Tibial artery (tissue), 4 donors: ENCODE results near the gene SGO2.

ENCODE experiments used
- DNase-seq, 2 donors: peaks; one replicate each; pipeline ENCODE4 v3.0.0-alpha.2; 2019
- H3K27ac ChIP-seq, 2 donors: fragments of 200-600 bp; sonication (generic) in 1 of 2; 1 replicate in 1 of 2; 2 replicates in 1 of 2; pipeline ENCODE4 v1.5.1; 2018 to 2019; ENCODE audit warnings: mild to moderate bottlenecking in 1 of 2
- H3K27me3 ChIP-seq, 2 donors: fragments of 200-600 bp; sonication (generic) in 1 of 2; one replicate each; pipeline versions ENCODE4 v1.5.1 to v1.6.0; 2016 to 2019
- H3K36me3 ChIP-seq, 3 donors: fragments of 200-600 bp; sonication (generic) in 2 of 3; one replicate each; pipeline ENCODE4 v1.5.1; 2016 to 2019; ENCODE audit warnings: mild to moderate bottlenecking in 2 of 3
- H3K4me1 ChIP-seq, 4 donors: fragments of 200-600 bp; sonication (generic) in 2 of 4; 1 replicate in 3 of 4; 2 replicates in 1 of 4; pipeline ENCODE4 v1.5.1; 2016 to 2019
- H3K4me3 ChIP-seq, 2 donors: fragments of 200-600 bp; sonication (generic) in 1 of 2; 1 replicate in 1 of 2; 2 replicates in 1 of 2; pipeline ENCODE4 v1.5.1; 2018 to 2019; ENCODE audit warnings: mild to moderate bottlenecking in 2 of 2
- H3K9me3 ChIP-seq, 3 donors: fragments of 200-600 bp; sonication (generic) in 1 of 3; one replicate each; pipeline ENCODE4 v1.5.1; 2016 to 2019
- intact Hi-C: fragments of 100-400 bp; cut with DNase I; formaldehyde crosslinking; loops from one replicate; pipeline ENCODE4 v1.15.0; 2023; ENCODE audit warnings: low total_unique reads
- TF ChIP-seq, protein P1 (sequence below), 2 experiments: fragments of 200-600 bp in 1 of 2; fragments of 450-650 bp in 1 of 2; IDR thresholded peaks; one replicate each; pipeline ENCODE4 v1.5.1; 2017 to 2019; ENCODE audit warnings: antibody characterized with exemption in 2 of 2, mild to moderate bottlenecking in 1 of 2, moderate library complexity in 1 of 2

The SGO2 gene

GRCh38 chr2:200622106-200622505 is 96.1 kb downstream of the SGO2 start:
- Histone ChIP-seq H3K9me3 (no peaks in the 10 kb centered on the region), H3K27ac (no peak overlapping the region), H3K4me3 (no peak overlapping the region), H3K36me3 (peaks cover 0 to 29% (median 0%) of the 10 kb centered on the region in 3 donors), H3K27me3 (no peaks in the 10 kb centered on the region), H3K4me1 (no peaks in the 10 kb centered on the region)
- TF ChIP-seq, protein P1, sequence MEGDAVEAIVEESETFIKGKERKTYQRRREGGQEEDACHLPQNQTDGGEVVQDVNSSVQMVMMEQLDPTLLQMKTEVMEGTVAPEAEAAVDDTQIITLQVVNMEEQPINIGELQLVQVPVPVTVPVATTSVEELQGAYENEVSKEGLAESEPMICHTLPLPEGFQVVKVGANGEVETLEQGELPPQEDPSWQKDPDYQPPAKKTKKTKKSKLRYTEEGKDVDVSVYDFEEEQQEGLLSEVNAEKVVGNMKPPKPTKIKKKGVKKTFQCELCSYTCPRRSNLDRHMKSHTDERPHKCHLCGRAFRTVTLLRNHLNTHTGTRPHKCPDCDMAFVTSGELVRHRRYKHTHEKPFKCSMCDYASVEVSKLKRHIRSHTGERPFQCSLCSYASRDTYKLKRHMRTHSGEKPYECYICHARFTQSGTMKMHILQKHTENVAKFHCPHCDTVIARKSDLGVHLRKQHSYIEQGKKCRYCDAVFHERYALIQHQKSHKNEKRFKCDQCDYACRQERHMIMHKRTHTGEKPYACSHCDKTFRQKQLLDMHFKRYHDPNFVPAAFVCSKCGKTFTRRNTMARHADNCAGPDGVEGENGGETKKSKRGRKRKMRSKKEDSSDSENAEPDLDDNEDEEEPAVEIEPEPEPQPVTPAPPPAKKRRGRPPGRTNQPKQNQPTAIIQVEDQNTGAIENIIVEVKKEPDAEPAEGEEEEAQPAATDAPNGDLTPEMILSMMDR (IDR thresholded peaks at IDR 0.05), result no peak
- DNase-seq, result no peak
- intact Hi-C loops, result no loop called here

DNA sequence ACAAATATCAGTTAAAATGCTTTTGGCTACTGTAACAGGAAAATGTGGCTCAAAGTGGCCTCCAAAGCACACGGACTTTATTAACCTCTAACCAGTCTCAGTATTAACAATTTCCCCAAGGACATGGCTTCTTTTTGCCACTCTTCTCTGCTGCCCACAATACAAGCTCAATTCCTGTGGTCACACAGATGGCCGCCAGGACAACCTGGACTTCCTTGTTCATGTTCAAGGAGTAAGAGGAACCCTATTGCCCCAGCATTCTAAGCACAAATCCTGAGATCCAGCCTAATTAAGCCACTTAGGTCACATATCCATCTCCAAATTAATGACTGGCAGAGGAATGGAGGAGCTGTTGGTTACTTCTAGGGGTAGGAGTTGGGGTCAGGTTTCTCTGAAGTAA is 98.0 kb downstream of the SGO2 start:
- Histone ChIP-seq H3K27me3 (no peaks in the 10 kb centered on the region), H3K27ac (no peak overlapping the region), H3K4me3 (no peak overlapping the region), H3K36me3 (peaks cover 0 to 39% (median 0%) of the 10 kb centered on the region in 3 donors), H3K9me3 (no peaks in the 10 kb centered on the region), H3K4me1 (no peaks in the 10 kb centered on the region)
- intact Hi-C loops, result no loop called here
- TF ChIP-seq, protein P1 (IDR thresholded peaks at IDR 0.05), result no peak
- DNase-seq, result no peak

GRCh38 chr2:200624658-200625057 is 98.7 kb downstream of the SGO2 start:
- Histone ChIP-seq H3K27ac (no peak overlapping the region), H3K9me3 (no peaks in the 10 kb centered on the region), H3K27me3 (no peaks in the 10 kb centered on the region), H3K4me3 (no peak overlapping the region), H3K4me1 (no peaks in the 10 kb centered on the region), H3K36me3 (peaks cover 0 to 39% (median 0%) of the 10 kb centered on the region in 3 donors)
- TF ChIP-seq, protein P1 (IDR thresholded peaks at IDR 0.05), result no peak
- no peak for DNase-seq
- intact Hi-C loops, result no loop called here

GRCh38 chr2:200625282-200625681 is 99.3 kb downstream of the SGO2 start:
- Histone ChIP-seq H3K4me1 (no peaks in the 10 kb centered on the region), H3K27ac (no peak overlapping the region), H3K9me3 (no peaks in the 10 kb centered on the region), H3K27me3 (no peaks in the 10 kb centered on the region), H3K4me3 (no peak overlapping the region), H3K36me3 (peaks cover 0 to 39% (median 0%) of the 10 kb centered on the region in 3 donors)
- intact Hi-C loops, result no loop called here
- DNase-seq, result no peak
- TF ChIP-seq, protein P1 (IDR thresholded peaks at IDR 0.05), result no peak

DNA sequence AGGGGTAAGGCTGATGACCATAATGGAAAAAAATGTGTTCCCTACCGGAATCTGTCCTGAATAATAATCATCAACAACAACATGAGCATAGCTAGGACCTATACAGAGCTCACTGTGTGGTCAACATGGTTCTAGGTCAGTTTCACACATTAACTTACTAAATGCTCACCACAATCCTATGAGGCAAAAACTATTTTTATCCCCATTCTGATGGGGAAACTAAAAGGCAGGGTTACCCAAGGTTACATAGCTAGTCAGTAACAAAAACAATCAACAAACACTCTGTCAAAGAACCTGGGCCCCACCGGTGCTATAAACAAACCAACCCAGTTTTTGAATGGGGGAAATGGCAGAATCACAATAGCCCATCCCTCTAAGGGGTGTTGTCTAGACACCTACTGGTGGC is 100.0 kb downstream of the SGO2 start:
- H3K4me3 ChIP-seq, result no peak overlapping the region
- H3K9me3 ChIP-seq, result no peaks in the 10 kb centered on the region
- TF ChIP-seq, protein P1 (IDR thresholded peaks at IDR 0.05), result no peak
- DNase-seq, result no peak
- no peaks in the 10 kb centered on the region for H3K27me3 ChIP-seq
- peaks cover 0 to 39% (median 0%) of the 10 kb centered on the region in 3 donors for H3K36me3 ChIP-seq
- H3K4me1 ChIP-seq, result no peaks in the 10 kb centered on the region
- H3K27ac ChIP-seq, result no peak overlapping the region
- intact Hi-C loops, result no loop called here
